Adipocyte (in vitro differentiated cells): ENCODE data around the gene SPEF1.
"Not testable (repeated sequence)": the region's sequence is repeated elsewhere in the genome, so short reads cannot be mapped to it uniquely, and the experiment has no call there.

Source experiments
- DNase-seq: peaks from one replicate; pipeline ENCODE4 v3.0.0-alpha.2; 2015; ENCODE audit warnings: low read depth
- H3K27me3 ChIP-seq: replicated peaks from 2 replicates; pipeline ENCODE4 v1.7.0; 2013; ENCODE audit warnings: mild to moderate bottlenecking, low read length, moderate library complexity; ENCODE audit not compliant: control insufficient read depth, insufficient read depth
- H3K36me3 ChIP-seq: 2 replicates; pipeline ENCODE4 v1.7.0; 2013; ENCODE audit warnings: low read length, mild to moderate bottlenecking, moderate library complexity; ENCODE audit not compliant: control insufficient read depth, insufficient read depth, severe bottlenecking
- H3K4me1 ChIP-seq: 2 replicates; pipeline ENCODE4 v1.7.0; 2013; ENCODE audit warnings: mild to moderate bottlenecking, low read length, moderate library complexity; ENCODE audit not compliant: control insufficient read depth, insufficient read depth
- H3K4me3 ChIP-seq: 2 replicates; pipeline ENCODE4 v1.7.0; 2013; ENCODE audit warnings: mild to moderate bottlenecking, low read length, moderate library complexity
- H3K9ac ChIP-seq: 2 replicates; pipeline ENCODE4 v1.7.0; 2013; ENCODE audit warnings: mild to moderate bottlenecking, low read length, moderate library complexity
- H3K9me3 ChIP-seq: 2 replicates; pipeline ENCODE4 v1.7.0; 2013; ENCODE audit warnings: mild to moderate bottlenecking, low read length, moderate library complexity; ENCODE audit not compliant: control insufficient read depth

Gene SPEF1, protein sequence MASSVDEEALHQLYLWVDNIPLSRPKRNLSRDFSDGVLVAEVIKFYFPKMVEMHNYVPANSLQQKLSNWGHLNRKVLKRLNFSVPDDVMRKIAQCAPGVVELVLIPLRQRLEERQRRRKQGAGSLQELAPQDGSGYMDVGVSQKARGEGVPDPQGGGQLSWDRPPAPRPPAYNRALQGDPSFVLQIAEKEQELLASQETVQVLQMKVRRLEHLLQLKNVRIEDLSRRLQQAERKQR

DNA sequence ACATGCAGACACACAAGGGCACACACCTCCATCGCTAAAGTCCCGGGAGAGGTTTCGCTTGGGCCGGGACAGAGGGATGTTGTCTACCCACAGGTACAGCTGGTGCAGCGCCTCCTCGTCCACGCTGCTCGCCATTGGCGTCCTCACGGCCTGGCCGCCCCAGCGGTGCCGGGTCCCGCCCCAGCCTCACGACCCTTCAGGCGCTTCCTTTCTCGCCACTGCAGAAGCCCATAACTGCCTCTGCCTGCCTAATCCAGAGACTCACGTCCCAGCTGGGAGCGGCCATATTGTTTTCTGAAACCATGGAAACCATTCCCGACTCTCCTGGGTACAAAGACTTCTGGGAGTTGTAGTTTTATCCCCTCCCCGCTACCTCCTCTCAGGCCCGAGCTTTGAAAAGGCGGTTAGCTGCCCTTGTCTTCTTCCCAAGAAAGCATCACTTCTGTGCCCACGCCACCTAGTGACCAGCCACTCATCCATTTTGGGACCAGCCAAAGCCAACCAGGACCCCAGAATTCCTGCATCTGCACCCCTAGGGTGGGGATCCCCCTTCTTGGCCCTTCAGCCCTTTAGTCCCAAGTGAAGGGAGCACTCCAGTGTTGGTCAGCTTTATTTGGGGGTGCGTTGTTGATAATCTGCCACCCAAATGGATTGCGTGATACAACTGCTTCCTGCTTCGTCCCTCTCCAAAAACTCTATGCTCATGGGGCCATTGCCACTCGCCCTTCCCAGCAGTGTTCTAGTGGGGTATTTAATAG, at the start of gene SPEF1:
SPEF1 (minus strand) TSS at position 296 of the 758 bp plus-strand sequence; CDS start at position 135, 161 bp downstream.
- Histone ChIP-seq H3K9me3 (no peaks in the 10 kb centered on the region), H3K27me3 (no peaks in the 10 kb centered on the region), H3K4me3 (peak within 1 kb of the TSS; percentile 78), H3K36me3 (no peaks in the 10 kb centered on the region), H3K9ac (peak within 1 kb of the TSS; percentile 36), H3K4me1 (peaks cover 34% of the 10 kb centered on the region)
- peak; percentile 97 for DNase-seq

DNA sequence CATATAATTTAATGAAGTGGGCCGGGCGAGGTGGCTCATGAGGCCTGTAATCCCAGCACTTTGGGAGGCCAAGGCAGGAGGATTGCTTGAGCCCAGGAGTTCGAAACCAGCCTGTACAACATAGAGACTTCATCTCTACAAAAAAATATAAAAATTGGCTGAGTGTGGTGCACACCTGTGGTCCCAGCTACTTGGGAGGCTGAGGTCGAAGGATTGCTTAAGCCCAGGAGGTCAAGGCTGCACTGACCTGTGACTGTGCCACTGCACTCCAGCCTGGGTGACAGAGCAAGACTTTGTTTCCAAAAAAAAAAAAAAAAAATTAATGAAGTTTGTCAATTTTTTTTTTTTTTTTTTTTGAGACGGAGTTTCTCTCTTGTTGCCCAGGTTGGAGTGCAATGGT, 48.6 kb upstream of the SPEF1 start:
- not testable (repeated sequence) for DNase-seq, H3K9me3 ChIP-seq, H3K27me3 ChIP-seq

DNA sequence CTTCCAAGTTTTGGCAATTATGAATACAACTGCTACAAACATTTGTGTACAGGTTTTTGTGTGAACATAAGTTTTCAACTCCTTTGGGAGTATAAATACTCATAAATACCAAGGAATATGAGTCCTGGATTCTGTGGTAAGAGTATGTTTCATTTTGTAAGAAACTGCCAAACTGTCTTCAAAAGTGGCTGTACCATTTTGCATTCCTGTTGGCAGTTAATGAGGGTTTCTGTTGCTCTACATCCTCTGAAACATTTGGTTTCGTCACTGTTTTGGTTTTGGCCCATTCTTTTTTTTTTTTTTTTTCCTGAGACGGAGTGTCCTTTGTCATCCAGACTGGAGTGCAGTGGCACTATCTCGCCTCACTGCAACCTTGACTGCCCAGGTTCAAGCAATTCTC, 47.5 kb upstream of the SPEF1 start:
- DNase-seq = no peak

More for the DNA sequence above, 48.6 kb upstream of the SPEF1 start:
- not testable (repeated sequence) for H3K9ac ChIP-seq, H3K4me3 ChIP-seq
- Histone ChIP-seq H3K36me3 (peaks cover 19% of the 10 kb centered on the region), H3K4me1 (peaks cover 12% of the 10 kb centered on the region)

DNA sequence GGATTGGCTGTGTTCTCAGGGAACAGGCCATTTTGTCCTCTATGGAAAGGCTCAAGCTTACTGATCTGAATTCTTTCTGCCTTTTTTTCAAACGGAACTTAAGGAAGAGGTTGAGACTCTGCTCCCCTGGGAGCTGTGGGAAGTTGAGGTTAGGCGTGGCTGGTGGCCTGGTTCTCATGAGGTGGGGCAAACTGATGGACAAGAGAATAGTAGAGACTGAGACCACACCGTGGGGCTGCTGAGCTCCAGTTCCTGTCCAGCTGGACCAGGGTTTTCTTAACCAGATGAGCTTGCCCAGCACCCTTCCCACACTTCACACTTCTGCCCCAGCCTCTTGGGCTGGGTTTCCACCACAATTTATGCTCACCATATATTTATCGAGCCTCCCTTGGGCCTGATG, 45.2 kb upstream of the SPEF1 start:
- no peaks in the 10 kb centered on the region for H3K27me3 ChIP-seq

More for the DNA sequence above, 47.5 kb upstream of the SPEF1 start:
- Histone ChIP-seq H3K27me3 (no peaks in the 10 kb centered on the region), H3K9me3 (no peaks in the 10 kb centered on the region), H3K4me1 (peaks cover 12% of the 10 kb centered on the region), H3K9ac (no peak overlapping the region), H3K4me3 (no peak overlapping the region), H3K36me3 (peaks cover 30% of the 10 kb centered on the region)

DNA sequence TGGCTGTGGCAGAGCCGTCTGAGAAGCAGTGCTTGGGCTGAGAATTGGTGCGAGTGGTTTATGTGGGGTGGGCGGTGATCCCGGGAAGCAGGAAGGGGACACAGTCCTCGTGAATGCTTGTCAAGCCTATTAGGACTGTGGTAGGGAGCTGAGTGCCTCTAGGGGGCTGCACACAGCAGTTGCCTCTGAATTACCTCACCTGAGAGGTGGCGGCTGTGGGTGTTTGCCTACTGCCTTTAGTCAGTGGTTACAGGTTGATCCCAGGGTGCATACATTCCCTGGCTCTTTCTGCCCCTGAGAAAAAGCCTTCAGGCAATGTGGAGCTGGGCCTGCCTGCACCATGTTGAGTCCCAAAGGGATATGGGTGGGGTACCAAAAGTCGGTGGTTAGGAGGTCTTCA, 44.3 kb upstream of the SPEF1 start:
- no peak for DNase-seq
- Histone ChIP-seq H3K4me1 (peaks cover 20% of the 10 kb centered on the region), H3K9ac (no peak overlapping the region), H3K9me3 (no peaks in the 10 kb centered on the region), H3K27me3 (no peaks in the 10 kb centered on the region), H3K4me3 (no peak overlapping the region), H3K36me3 (peaks cover 48% of the 10 kb centered on the region)

More for the DNA sequence above, 45.2 kb upstream of the SPEF1 start:
- peaks cover 48% of the 10 kb centered on the region for H3K36me3 ChIP-seq
- H3K9ac ChIP-seq = no peak overlapping the region
- no peak for DNase-seq
- peaks cover 15% of the 10 kb centered on the region for H3K4me1 ChIP-seq
- H3K4me3 ChIP-seq = no peak overlapping the region
- no peaks in the 10 kb centered on the region for H3K9me3 ChIP-seq

DNA sequence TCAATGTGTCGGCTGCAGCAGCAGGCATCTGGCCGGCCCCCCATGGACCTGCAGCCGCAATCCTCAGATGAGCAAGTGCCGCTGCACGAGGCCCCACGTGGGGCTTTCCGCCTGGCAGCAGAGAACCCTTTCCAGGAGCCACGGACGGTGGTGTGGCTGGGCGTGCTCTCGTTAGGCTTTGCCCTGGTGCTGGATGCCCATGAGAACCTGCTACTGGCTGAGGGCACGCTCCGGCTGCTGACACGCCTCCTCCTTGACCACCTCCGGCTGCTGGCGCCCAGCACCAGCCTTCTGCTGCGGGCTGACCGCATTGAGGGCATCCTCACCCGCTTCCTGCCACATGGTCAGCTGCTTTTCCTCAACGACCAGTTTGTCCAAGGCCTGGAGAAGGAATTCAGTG, 42.6 kb upstream of the SPEF1 start:
- no peaks in the 10 kb centered on the region for H3K27me3 ChIP-seq
- peaks cover 23% of the 10 kb centered on the region for H3K4me1 ChIP-seq
- no peak overlapping the region for H3K9ac ChIP-seq
- peaks cover 48% of the 10 kb centered on the region for H3K36me3 ChIP-seq
- DNase-seq = no peak
- no peaks in the 10 kb centered on the region for H3K9me3 ChIP-seq
- H3K4me3 ChIP-seq = no peak overlapping the region

DNA sequence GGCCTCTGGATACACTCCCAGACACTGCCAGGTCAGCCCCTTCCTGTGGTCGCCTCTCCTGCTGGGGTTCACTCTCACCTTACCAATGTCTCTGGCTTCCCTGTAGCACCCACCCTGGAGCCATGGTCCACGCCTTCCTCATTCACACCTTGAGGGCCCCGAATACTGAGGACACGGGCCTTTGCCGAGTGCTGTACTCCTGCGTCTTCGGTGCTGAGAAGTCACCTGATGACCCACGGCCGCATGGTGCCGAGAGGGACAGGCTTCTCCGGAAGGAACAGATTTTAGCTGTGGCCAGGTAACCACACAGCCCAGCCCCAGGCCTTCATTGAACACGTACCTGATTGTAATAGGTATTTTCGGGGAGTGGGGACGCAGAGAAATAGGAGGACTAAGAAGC, 40.7 kb upstream of the SPEF1 start:
- Histone ChIP-seq H3K9ac (peak overlapping the region; percentile 100), H3K27me3 (no peaks in the 10 kb centered on the region), H3K4me3 (no peak overlapping the region), H3K36me3 (peaks cover 47% of the 10 kb centered on the region), H3K9me3 (no peaks in the 10 kb centered on the region), H3K4me1 (peaks cover 21% of the 10 kb centered on the region)
- DNase-seq = no peak

DNA sequence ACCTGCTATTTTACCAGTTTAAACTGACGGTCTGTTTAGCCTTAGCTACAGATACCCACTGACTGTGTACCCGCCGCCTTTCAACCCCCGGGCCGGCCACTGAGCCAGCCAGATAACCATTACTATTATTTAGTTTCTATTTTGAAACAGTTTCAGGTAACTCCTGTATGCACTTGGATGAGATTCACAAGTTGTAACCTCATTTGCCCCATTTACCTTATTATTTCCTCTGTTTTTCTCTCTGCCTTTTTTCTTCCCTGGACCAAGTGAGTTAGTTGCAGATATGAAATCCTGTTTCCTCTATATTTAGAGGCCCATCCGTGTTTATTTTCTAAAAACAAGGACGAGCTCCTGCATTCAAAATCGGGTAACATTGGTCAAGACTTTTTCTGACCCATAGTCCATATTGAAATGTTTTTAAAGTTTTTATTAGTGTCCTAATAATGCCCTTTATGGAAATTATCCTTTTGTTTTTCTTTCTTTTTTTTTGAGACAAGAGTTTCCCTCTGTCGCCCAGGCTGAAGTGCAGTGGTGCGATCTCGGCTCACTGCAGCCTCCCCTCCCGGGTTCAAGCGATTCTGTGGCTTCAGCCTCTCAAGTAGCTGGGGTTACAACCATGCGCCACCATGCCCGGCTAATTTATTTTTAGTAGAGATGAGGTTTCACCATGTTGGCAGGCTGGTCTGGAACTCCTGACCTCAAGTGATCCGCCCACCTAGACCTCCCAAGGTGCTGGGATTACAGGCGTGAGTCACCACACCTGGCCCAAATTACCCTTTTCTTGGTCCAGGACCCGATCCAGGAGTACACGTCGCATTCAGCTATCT, 39.9 kb upstream of the SPEF1 start:
- Histone ChIP-seq H3K9me3 (no peaks in the 10 kb centered on the region), H3K4me1 (peaks cover 21% of the 10 kb centered on the region), H3K27me3 (no peaks in the 10 kb centered on the region), H3K4me3 (peak overlapping the region; percentile 97), H3K9ac (peak overlapping the region; percentile 100), H3K36me3 (peaks cover 41% of the 10 kb centered on the region)
- no peak for DNase-seq

DNA sequence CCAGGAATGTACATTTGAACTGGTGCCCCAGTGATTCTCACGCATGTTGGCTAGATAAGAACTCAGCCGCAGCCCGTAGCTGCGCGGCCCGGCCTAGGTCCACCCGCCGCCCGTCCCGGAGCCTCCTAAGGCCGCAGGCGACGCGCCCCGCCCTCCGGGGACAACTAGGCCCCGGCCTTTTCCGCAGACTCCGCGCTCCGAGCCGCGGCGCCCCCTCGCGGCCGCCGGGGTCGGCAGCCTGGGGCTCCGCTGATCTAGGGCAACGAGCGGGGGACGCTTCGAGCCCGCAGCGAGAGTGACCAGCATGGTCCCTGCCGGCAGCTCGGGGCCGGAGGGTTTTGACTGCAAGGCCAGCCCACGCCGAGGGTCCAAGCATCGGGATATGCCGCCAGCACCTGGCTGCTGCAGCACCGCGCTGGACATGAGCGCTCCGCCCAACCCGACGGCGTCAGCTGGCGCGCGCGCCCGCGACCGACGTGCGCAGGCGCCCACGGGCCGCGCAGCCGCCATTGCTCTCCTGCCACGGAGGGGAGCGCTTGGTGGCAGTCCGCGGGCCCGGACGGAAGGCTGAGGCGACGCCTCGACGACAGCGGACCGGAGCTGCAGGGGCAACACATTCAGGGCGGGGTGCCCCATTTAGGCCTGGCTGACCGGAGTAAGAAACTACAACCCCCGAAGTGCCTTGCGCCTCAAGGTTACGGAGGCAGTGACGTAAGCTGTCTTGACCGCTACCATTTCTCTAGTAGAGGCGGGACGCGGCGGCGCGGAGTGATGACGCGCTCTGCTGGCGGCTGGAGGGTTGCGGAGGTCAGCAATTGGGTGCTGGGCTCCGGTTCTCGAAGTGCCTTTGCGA, 39.0 kb upstream of the SPEF1 start, which contains the start of gene AP5S1:
AP5S1 (plus strand) TSS at position 500 of the 853 bp plus-strand sequence. CDS start 1,571 bp downstream, outside the sequence.
- Histone ChIP-seq H3K4me1 (peaks cover 21% of the 10 kb centered on the region), H3K4me3 (peak within 1 kb of the TSS; percentile 97), H3K36me3 (peaks cover 32% of the 10 kb centered on the region), H3K9ac (peak within 1 kb of the TSS; percentile 100), H3K27me3 (no peaks in the 10 kb centered on the region), H3K9me3 (no peaks in the 10 kb centered on the region)
- DNase-seq = peak; percentile 98

DNA sequence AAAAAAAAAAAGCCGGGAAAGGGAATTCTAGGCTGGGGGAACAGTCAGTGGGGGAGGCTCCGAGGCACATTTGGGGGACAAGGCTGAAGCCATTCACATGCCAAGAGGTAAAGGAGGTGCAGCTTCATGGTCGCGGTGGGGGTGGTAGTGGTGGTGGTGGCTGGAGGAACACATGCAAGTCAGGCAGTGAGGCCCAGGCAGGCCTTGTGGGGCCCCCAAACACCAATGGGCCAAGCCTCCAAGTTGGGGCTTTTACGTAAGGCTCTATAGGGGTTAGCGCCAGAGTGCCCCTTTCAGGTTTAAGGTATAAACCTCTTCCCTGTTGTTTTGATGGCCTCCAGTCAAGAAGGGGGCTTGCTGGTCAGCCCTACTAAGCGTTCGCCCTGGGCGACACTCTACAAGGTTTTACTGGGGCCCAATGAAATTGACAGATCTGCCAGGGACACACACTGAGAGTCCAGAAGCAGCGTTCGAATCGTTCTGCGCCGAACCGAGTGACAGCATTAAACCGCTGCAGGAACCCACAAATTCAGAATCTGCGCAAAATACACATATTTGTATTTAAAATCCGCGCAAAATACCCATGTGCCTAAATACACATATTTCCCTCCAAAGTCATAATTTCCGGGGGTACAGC, 38.3 kb upstream of the SPEF1 start:
- Histone ChIP-seq H3K9me3 (no peaks in the 10 kb centered on the region), H3K4me3 (peak overlapping the region; percentile 97), H3K36me3 (peaks cover 25% of the 10 kb centered on the region), H3K9ac (peak overlapping the region; percentile 100), H3K4me1 (peaks cover 21% of the 10 kb centered on the region), H3K27me3 (no peaks in the 10 kb centered on the region)
- DNase-seq = no peak
